GM12872 (cell line): ENCODE data around the gene CCDC137.

Experiments
- TF ChIP-seq, protein P1 (sequence below): IDR thresholded peaks from 3 replicates; pipeline ENCODE4 v1.5.1; 2011; ENCODE audit warnings: low read depth, mild to moderate bottlenecking, low read length, moderate library complexity; ENCODE audit not compliant: insufficient read depth

CCDC137 gene

DNA sequence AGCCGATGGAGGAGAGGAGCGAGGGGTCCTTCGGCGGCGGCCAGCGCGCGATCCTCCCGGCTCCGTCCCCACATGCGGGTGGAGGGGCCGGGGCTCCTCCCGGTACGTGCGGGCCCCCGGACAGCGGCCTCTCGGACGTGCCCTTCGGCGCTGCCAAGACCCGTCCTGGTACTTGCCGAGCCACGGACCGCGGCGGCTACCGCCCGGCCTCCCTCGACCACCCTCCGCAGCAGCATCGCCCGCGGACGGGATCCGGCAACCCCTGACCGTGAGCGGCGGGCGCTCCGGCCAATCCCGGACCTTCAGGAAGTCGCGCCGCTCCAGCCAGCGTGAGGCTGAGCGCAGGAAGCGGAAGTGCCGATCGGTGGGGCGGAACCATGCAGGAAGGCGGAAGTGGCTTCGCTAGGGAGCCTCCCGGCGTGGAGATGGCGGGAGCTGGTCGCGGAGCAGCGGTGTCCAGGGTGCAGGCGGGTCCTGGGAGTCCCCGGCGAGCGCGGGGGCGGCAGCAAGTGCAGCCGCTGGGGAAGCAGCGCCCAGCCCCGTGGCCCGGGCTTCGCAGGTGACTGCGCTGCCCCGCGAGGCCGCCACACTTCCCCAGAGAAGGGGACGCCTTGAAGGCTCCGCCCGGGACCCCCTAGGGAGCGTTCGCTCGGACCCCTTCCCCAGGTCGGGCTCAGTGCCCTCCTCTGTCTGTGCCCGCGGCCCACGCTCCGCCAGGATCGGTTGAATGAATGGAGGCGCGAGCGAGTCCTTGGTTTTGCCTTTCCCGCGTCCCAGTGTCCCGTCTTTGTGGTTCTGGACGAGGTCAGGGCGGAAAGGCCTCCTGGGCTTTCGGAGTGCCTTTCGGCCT is at the start of gene CCDC137, which contains the start of gene OXLD1:
TSS of gene CCDC137 (plus strand) at position 396 of the 850 bp plus-strand sequence. CDS start at position 426, 30 bp downstream.
TSS of gene OXLD1 (minus strand) at position 264 of the 850 bp plus-strand sequence. CDS start at position 236, 28 bp downstream.
- TF ChIP-seq, protein P1, sequence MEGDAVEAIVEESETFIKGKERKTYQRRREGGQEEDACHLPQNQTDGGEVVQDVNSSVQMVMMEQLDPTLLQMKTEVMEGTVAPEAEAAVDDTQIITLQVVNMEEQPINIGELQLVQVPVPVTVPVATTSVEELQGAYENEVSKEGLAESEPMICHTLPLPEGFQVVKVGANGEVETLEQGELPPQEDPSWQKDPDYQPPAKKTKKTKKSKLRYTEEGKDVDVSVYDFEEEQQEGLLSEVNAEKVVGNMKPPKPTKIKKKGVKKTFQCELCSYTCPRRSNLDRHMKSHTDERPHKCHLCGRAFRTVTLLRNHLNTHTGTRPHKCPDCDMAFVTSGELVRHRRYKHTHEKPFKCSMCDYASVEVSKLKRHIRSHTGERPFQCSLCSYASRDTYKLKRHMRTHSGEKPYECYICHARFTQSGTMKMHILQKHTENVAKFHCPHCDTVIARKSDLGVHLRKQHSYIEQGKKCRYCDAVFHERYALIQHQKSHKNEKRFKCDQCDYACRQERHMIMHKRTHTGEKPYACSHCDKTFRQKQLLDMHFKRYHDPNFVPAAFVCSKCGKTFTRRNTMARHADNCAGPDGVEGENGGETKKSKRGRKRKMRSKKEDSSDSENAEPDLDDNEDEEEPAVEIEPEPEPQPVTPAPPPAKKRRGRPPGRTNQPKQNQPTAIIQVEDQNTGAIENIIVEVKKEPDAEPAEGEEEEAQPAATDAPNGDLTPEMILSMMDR = no peak

DNA sequence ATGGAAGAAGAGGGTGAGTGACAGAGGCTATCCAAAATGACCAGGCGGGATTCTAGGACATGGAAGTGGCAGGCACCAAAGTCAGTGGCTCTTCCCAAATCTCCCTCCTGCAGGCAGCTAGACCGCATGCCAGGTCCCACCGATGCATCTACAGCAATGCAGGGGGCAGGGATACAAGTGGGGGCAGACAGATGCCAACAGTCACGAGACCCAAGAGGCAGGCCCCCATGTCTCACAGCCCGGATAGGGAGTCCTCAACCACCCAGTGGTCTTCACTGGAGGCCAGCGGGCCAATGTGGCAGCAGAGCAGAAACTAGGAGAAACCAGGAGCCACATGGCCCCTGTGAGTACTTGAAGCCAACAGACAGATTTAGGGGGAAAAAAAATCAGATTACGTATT is 49.7 kb upstream of the CCDC137 start:
- TF ChIP-seq, protein P1 = no peak

DNA sequence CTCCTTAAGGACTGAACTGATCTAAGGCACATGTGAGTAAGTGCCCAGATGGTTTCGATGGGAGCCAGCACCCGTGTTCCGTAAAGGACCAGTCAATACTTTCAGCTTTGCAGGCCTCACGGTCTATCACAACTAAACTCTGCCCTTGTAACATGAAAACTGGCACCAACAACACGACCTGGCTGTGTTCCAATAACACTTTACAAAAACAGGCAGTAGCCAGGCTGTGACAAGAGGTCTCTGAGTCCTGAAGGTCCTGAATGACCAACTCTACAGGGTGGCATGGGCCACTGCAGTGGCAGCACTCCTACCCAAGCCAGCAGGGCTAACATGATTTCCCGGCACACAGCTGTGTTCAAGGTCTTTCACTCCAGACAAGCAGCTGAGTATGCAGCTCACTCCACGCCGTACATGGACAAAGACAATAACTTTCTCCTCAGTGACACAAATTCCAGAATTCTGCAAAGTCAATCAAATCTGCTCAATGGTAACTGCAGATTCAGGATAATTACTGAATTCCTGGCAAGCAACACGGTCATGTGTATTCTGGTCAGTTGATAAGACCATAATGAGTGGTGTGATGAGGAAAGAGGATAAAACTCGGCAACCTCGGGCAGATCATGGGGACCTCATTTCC is 44.9 kb upstream of the CCDC137 start:
- TF ChIP-seq, protein P1 = no peak

DNA sequence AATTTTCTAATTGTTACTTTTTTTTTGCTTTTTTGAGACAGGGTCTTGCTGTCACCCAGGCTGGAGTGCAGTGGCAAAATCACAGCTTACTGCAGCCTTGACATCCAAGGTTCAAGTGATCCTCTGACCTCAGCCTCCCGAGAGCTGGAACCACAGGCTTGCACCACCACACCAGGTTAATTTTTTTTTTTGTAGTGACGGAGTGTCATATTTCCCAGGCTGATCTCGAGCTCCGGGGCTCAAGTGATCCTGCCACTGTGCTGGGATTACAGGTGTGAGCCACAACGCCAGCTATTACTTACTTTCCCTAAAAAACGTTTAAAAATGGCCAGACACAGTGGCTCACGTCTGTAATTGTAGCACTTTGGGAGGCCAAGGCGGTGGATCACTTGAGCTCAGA is 36.3 kb upstream of the CCDC137 start:
- TF ChIP-seq, protein P1 = no peak

DNA sequence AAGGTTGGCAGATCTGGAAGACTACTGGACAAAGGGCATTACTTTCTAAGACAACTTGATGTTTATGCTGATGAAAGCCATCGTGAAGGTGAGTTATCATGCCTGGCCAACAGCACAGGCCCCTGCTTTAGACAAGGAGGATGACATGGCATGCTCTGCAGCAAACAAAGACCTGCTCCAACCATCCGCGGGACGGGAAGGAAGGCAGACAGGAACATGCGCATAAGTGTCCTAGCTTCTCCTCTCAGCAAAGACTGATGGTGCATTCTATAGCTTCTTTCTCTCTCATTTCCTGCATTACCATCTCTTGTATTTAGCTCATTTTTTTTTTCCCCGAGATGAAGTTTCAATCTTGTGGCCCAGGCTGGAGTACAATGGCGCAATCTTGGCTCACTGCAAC is 35.1 kb upstream of the CCDC137 start:
- TF ChIP-seq, protein P1 = no peak

- TF ChIP-seq, protein P1 = no peak
Observed at GRCh38 chr17:81635431-81635830, 31.1 kb upstream of the CCDC137 start.

DNA sequence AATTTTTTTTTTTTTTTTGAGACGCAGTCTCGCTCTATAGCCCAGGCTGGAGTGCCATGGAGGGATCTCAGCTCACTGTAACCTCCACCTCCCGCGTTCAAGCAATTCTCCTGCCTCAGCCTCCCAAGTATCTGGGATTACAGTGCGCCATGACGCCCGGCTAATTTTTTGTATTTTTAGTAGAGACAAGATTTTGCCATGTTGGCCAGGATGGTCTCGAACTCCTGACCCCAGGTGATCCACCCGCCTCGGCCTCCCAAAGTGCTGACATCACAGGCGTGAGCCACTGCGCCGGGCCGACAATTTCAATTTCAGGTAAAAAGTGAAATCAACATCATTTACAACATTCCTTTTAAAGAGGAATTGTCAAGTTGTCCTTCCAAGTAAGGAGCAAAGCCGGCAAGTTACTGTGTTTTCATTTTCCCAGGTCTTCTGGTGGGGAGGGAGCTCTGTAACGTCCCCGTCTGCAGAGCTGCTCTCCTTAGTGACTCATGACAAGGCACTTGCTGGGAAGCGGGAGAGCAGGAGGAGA is 30.5 kb upstream of the CCDC137 start:
- TF ChIP-seq, protein P1 = no peak
